GM18873 (cell line): ENCODE data around the gene ACOXL.
"Not testable (repeated sequence)": the region's sequence is repeated elsewhere in the genome, so short reads cannot be mapped to it uniquely, and the experiment has no call there.

Source experiments
- ATAC-seq: cut with Tn5 transposase; IDR thresholded peaks from one replicate; pipeline ENCODE4 v1.9.1; 2021; ENCODE audit warnings: mild to moderate bottlenecking, moderate library complexity, moderate number of reproducible peaks; ENCODE audit not compliant: unreplicated experiment, low FRiP score

Gene ACOXL

DNA sequence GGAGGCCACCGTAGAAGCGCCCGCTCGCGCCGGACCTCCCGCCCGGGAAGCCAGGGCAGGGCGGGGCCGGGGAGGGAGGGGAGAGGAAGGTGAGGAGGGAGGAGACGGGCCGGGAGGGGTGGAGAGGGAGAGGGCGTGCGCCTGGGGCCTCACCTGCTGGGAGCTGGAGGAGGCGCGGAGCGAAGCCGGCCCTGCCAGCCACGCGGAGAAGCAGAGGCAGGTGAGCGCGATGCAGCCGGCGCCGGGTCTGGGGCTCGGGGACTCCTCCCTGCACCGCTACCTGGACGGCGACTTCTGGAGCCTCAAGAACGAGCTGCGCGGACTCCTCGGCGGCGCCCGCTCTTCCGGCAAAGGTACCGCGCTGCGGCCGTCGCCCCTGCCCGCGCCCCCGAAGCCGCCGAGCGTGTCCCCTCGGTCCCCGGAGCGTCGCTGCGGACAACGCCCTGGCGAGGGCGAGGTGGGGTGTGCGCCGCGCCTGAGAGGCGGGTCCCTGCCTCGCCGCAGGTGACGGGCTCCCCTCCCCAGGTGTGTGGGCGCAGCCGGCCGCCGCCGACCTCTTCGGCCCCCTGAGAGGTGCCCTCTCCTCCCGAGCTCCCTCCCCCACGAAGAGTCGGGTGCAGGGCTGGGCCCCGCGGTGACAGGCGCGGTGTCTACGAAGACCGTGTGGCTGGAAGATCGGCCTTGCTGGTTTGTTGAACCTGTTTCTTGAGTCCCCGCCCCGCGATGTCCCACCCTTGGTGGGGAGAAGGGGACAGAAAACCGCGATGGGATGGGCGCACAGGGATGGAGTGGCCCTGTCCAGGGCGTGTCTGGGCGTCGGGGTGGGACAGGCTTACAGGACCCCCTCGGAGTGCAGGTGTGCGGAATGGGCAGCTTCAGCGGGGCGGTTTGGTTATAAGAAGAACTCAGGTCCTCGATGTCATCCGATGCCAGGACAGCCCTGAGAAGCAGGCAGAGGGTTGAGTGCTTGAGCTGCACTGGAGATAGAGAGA lies at the start of gene ACOXL:
ACOXL (plus strand) TSS at position 152 of the 992 bp plus-strand sequence. CDS start 35,817 bp downstream, outside the sequence.
- ATAC-seq, result no peak

DNA sequence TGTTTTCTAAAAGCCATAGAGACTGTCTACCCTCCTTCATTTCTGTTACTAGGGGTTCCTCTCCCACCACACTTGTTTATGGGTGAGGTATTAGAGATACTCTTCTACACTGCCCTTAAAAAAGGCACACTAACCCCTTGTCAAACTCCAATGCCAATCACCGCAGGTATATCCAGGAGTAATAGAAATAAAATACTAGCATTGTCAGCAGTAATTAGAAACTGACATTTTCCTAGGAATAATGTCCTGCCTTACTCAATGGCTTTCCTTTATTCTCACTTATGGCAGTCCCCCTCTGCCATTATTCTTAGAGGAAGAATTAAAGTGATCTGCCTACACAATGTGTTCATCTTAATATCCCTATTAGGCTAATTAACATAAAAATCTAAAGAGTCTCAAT lies 49.5 kb upstream of the ACOXL start:
- ATAC-seq, result no peak

DNA sequence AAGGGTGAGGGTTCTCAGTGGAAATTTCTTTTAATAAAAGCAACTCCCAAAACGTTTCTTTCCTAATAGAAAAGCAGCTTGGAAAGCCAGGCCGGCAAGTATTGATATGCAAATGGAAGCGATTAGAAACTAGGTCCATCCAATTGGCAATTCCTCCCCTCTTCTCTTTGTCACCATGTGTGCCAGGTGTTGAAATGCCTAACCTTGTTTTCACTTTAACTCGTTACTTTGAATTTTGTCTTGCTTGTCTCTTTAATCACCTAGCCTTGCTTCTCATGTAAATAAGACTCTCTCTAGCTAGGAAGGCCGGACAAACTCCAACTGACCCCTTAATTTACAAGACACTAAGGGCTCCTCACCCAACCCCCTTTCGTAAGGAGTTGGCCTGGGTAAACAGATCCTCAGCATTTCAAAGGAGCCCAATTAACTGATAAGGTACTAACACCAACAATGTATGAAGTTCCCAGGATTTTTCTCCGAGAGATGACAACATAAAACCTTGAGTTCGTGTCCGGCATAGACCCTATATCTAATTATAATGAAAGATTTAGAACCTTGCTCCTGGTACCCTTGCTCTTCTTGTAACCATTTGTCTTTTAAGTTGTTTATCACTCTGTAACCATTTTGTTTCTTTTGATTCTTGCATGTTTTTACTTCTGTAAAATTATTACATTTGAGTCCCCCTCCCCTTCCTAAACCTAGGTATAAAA lies 44.4 kb upstream of the ACOXL start:
- ATAC-seq, result not testable (repeated sequence)

DNA sequence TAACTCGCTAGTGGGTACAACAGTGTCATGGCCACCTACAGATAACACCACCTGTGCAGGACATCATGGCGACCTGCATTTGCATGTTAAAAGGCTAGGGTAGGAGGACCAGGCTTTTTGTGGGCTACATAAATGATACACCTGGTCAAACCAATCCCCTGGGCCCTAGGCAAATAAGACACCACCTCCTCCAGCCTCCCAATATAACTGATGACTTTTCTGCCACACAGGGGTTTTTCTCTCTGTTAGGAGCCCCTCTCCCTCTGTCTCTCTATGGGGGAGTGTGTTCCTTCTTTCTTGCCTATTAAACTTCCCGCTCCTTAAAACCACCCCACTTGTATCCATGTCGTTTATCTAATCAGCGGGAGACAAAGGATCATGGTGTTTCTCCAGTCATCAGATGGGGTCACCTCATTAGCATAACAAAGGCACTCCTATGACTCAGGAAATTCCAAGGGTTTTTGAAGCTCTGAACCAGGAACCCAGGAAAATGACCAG lies 43.7 kb upstream of the ACOXL start:
- ATAC-seq, result no peak

DNA sequence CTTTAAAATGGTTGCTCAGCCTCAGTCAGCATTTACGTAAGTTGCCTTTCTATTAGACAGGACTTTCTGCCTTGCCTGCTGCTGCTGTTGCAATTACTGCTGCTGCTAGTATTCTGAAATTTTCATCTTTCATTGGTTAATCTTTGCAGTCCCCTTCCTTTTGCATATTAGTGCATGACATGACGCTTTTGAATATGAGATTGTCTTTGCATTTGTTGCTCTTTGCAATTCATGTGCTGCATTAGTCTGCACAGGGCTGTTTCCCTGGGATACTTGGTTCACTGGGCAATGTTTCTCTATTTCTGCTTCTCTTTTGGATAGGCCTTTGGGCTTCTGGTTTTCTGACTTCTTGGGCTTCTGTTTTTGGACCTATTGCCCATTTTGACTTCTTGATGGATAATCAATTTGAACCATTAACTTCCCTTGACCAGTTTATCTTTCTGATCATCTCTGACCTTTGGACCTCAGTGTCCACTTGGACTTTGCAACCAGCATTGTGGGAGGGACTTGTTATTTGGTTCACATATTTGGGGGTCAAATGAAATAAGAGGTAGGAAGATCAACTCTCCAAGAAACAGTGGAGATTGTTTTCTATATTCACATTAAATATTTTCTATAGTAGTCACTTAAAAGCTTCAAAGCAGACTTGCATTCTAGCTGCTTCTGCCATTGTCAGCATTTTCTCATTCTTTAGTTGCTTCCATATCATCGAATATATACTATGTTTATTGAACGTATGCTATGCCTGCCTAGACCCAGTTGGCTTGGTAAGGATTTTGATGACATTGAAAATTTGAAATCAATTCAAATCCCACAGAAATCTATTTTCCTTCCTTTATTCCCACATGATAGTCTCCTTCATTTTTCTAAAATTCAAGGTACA lies 42.0 kb upstream of the ACOXL start:
- no peak for ATAC-seq

DNA sequence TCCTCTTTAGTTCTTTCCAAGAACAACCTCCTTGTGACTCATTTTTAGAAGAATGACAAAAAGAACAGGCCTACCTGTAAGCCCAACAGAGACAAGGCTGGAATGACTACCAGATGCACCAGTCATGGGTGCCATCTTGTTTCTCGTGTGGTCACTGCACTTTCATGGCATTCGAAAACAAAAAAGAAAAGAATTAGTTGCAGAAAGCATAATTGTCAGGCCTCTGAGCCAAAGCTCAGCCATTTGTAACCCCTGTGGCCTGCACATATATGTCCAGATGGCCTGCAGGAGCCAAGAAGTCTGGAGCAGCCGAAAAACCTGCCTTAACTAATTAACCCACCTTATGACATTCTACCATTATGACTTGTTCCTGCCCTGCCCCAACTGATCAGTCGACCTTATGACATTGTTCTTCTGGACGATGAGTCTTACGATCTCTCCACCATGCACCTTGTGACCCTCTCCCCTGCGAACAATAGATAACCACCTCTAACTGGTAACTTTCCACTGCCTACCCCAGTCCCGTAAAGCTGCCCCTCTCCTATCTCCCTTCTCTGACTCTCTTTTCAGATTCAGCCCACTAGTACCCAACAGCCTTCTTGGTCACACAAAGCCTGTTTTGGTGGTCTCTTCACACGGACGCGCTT lies 40.6 kb upstream of the ACOXL start:
- ATAC-seq, result no peak

DNA sequence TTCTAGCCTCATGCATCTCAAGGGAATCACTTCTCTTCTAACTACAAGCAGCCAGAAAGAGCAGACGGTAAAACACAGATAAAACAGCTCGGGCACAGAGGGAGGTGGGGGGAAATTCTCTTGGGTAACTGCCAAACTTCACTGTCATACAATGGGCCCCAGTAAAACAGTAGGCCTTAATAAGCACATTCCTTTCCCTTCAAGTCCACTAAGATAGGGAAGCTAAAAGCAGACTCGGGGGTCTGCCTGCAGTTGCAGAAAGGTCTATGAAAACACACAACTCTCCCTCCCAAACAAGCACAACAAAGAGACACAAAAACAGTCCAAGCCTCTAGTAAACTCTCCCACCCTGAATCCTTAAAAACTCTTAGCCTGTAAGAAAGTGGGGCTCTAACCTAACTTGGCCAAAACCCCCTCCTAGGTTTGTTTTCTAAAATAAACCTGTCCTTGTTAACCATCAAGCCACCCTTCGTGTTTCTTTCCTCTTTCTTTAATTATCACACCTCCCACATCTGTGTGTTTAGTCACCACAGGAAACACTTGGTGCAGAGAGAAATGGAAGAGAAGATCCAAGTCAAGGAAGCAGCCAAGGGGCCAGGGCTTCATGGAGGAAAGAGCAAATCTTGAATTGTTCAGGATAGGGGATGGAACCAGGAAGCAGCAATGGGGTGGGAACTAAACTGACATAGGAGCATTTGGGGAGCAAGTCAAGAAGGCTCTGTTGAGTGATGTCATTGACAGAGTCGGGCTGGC lies 37.1 kb upstream of the ACOXL start:
- not testable (repeated sequence) for ATAC-seq

DNA sequence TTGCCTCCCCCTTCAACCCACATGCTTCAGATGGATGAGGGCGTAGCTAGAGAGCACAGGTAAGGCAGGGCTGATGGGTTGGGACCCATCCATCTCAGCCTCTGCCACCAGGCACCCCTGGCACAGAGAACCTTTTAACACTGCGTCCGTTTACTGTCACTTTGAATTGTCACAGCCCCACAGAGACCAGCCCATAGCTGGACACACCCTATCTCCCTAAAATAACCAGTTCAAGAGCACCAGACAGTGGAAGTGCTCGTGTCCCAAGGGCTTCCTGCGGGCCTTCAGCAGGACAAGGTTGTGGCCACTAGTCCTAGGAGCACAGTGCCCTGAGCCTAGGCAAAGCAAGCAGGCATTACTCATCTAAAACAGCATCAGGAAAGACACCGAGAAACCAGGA lies 34.1 kb upstream of the ACOXL start:
- ATAC-seq, result not testable (repeated sequence)

DNA sequence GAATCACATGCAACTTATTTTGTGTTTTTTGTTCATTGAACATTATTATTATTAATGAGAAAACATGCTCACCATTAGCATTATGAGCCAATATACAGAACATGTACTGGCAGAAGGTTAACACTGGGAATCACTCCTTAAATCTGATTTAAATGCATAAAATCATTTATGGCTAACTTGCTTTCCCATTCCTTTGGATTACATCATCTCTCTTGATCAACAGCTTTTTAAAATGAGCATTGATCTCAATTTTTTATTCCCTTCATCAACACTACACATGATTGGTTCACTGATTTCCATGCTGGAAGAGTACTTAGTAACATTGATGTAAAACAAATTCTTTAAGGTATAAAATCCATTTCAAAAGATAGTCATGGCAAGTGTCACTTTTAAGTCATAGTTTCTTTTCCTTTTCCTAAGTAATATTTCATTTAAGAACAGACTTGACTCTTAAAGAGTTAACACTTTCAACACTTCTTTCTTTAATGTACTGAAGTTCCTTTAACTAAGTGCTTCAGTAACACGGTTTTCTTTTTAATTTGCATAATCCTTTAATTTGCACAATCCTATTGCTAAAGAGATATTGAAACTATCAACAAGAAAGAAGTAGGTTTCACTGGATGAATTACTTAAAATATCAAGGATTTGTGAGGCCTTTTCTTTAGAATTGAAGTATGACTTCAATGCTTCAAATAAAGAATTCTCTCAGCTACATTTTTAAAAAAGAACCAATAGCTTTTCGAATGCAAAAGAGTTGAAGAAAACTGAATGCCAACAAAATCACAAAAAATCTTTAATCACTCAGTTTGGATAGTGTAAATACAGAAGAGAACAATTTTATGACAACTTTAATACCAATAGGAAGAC lies 29.6 kb upstream of the ACOXL start:
- ATAC-seq, result no peak

DNA sequence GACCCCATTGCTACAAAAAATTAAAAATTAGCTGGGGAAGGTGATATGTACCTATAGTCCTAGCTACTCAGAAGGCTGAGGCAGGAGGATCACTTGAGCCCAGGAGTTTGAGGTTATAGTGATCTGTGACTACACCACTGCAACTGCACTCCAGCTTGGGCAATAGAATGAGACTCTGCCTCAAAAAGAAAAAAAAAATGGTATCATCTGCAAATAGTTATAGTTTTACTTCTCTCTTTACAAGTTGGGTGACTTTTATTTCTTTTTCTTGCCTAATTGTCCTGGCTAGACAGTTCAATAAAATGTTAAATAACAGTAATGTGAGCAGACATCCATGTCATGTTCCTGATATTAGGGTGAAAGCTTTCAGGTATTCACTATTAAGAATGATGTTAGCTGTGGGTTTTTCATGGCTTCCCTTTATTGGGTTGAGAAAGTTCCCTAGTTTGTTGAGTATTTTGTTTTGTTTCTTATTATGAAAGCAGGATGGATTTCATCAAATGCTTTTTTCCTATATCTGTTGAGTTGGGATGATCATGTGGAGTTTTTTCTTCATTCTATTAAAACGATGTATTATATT lies 24.9 kb upstream of the ACOXL start:
- no peak for ATAC-seq

DNA sequence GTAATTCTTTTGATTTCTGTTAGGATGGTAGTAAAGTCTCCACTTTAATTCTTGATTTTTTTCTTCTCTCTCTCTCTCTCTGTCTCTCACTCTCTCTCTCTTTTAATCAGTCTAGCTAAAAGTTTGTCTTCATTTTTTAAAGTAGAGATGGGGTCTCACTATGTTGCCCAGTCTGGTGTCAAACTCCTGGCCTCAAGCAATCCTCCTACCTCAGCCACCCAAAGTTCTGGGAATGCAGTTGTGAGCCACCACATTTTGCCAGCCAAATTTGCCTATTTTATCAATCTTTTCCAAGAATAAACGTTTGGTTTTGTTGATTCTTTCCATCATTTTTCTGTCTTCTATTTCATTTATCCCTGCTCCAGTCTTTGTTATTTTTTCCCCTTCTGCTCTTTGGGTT lies 23.9 kb upstream of the ACOXL start:
- ATAC-seq, result no peak

DNA sequence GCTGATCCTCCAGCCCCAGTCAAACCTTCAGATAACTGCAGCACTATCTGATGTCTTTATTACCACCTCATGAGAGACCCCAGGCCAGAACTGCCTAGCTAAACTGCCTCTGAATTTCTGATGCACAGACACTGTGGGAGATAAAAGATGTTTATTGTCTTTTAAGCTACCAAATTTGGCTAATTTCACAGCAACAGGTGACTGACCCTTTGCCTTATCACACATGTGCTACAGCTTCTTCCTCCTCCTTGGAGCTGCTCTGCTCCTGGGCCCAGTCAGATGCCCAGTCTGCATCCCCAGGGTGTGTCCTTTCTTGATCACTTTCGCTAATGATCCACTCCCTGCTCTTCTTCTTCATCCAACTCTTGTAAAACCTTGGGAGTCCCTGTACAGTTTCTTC lies 19.6 kb upstream of the ACOXL start:
- no peak for ATAC-seq

DNA sequence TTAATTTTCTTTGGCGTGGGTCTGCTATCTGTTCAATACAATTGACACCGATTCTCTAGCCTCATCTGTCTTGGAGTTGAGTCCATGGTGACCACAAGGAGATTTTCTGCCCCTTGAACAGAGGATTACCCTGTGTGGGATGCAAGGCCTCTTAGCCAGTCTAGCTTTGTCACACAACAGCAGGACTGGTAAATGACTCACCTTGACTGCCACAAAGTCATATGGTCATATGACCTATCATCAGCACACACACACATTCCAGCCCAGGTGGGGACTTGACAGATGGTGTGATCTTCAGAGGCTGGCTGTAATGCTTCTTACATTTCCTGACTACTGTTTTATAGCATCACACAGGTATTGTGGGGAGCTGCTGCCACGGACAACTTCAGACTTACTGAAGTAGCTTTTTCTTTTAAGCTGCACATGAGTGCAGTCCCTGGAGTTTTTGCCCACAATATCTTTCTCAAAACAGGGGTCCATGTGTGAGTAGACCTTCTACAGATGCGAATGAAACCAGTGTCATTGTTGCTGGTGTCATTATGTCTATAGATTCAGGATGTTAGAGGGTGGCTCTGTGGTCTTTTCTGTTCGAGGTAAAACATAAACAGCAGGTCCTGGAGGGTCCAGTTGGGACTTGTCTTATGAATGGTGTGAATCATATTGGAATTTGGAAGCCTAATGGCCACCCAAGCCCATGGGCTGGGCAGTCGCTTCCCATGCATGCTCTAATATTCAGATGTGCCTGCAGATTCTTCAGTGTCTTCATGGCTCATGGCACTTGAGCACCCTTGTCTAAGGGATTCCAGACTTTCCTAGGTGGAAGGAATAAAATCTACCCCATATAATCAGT lies 18.6 kb upstream of the ACOXL start:
- ATAC-seq, result no peak

DNA sequence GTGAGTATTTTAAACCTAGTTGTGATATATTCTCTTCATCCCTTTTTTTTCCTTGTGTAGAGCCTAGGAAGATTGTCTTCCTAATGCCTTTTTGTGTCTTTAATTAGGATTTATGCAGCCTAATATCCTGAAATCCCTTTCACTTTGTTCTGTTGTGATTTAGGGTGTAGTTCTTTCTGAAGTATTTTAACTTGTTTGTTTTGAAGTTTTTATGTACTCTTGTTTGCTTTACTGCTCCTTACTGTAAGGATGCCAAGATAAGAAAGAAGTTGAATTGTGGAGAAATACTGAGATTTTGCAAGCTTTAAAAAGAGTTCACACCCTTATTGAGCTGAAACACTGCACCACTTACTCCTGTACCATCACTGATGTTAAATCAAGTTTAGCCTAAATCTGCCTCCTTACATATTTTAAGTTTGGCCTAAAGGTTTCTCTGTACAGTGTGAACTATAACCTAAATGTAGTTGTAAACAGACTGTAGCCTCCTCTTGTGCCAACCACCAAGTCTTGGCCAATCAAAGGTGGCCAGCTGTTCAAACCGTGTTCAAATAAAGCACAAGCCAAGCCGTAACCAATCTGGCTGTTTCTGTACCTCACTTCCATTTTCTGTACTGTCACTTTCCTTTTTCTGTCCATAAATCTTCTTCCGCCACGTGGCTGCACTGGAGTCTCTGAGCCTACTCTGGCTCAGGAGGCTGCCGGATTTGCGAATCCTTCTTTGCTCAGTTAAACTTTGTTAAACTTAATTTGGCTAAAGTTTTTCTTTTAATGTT lies 17.7 kb upstream of the ACOXL start:
- ATAC-seq, result no peak

DNA sequence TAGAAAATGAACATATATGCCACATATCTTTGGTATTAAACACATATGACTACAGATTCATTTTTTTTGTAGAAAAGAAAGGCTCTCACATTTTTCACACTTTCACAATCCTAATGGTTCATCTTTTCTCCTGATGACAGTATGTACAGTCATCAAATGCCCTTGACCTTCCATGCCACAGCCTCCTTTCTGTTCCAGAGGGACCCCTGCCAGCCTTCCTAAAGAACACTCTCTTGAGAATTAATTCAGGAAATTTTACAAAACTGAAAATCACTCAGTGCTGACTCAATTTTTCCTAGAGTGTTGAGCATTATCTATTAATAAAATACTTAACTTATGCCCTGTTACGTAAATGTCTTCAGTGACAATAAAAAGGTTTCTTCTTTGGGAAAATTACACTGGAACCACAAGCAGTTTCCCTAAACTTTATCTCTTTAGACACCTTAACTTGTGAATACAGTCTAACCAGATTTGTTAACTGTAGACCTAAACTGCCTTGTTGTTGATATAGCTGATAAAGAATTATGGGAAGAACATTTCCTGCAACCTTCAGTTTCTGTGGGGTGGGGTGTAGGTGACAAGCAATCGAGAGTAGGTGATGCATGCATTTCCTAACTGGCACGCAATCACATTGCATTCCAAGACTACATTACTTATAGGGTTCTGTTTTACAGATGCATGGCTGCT lies 15.3 kb upstream of the ACOXL start:
- ATAC-seq, result no peak

DNA sequence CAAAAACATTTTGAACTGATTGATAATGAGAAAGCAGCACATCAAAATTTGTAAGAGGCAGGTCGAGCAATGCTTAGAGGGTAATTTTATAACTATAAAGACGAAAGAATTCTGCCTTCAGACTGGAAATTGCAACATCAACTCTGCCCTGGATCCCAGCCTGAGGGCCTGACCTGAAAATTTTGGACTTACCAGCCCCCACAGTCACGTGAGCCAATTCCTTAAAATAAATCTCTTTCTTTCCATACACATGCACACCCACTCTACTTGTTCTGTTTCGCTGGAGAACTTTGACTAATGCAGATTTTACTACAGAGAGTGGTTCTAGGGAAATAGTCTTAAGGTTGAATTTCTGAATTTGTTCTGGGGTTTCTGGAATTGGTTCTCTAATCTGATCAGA lies 14.6 kb upstream of the ACOXL start:
- no peak for ATAC-seq
